Fibroblast of skin of left quadriceps (primary cell): Measurements from ENCODE around the gene SERPINH1.
A peak's percentile ranks its signal among the peaks of the same experiment; 100 is the strongest.

Source experiments
- DNase-seq, 2 experiments: peaks; one replicate each; pipeline ENCODE4 v3.0.0-alpha.2; 2013; ENCODE audit warnings: low read depth in 2 of 2

Gene SERPINH1

DNA sequence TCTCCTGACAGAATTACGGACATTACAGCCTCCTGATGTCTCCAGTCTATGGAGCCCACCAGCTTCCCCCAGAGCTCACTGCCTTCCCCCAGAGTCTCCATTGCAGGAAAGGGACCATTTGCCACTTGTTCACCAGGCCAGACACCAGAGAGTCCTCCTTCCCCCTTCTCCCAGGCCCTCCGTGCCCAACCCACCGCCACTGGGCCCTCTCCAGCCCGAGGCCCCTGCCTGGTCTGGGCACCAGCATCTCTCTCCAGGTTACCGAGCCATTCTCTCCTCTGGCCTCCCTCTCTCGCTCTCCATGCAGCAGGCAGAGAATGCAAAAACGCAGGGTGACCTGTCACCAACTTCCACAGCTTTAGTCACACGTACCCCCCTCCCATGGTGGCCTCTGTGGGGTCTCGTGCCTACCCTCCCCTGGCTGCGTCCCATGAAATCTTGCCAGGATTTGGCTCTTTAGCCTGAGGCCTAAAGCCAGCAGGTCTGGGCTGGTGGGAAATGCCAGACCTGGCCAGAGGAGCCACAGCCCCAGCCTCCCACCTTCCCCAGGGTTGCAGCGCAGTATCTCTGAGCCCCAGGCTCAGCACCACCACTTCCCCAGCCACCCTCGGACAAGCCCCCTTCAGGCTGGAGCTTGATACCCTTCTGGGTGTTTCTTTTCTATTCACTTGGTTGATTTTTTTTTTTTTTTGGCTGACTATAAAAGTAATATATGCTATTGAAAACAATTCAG is 6.8 kb upstream of the SERPINH1 start:
- DNase-seq: no peak

- no peak for DNase-seq
Measured at GRCh38 chr11:75556275-75556674, 5.8 kb upstream of the SERPINH1 start.

GRCh38 chr11:75557666-75558494 is 4.2 kb upstream of the SERPINH1 start:
- DNase-seq: peak; percentile 94

- peak; percentile 88 to 90 for DNase-seq
Measured at GRCh38 chr11:75558939-75559843, 2.9 kb upstream of the SERPINH1 start.

GRCh38 chr11:75560644-75561043 is 1.4 kb upstream of the SERPINH1 start:
- no peak for DNase-seq

DNA sequence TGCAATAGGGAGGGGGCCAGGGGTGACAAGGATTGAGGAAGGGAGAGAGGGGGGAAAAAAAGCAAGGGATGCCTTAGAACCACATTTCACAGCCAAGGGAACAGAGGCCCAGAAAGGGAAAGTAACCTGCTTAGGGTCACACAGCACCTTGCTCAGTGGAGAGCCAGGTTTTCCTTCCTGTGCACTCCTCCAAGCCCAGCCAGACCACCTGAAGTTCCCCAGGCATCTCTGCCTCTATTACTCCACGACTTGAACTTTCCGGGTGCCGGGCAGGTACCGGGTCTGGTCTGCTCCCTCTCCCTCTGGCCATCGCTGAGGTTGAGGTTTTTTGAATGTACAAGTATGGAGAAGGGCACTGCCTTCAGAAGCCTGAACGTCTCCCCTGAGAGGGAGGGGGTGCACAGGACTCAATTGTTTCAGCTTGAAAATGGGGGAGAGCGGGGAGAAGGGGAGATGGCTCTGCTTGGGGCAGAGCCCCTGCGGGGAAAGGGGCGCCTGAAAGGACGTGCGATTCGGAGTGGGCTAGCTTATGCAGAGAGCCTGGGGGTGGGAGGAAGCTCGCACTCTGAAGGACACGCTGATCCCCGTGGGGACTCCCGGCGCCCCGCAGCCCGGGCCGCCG is 516 bp upstream of the SERPINH1 start:
- DNase-seq: no peak

GRCh38 chr11:75562836-75563484 is 907 bp downstream of the SERPINH1 start:
- DNase-seq: peak in 1 of 2 experiments; percentile 34

DNA sequence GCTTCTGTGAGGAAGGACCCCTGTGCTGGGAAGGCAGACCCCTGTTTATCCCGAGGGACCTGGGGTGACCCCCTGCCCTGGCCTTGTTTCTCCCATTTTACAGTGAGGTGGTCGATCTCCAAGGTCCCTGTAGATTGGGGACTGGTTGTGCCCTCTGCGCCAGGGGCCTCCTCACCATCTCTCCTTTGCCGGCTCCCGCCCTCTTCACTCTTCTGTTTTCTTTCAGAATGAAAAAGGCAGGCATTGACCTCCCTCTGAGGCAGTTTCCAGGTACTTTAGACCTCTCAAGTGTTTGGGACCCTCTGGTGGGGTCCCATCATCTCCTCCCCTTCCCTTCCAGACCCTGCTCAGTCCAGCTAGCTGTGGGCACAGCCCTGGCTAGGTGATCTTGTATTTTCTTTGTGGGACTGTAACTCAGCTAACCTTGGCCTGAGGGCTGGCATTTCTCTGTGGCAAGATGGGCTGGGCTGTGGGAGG is 1.5 kb downstream of the SERPINH1 start:
- no peak for DNase-seq

DNA sequence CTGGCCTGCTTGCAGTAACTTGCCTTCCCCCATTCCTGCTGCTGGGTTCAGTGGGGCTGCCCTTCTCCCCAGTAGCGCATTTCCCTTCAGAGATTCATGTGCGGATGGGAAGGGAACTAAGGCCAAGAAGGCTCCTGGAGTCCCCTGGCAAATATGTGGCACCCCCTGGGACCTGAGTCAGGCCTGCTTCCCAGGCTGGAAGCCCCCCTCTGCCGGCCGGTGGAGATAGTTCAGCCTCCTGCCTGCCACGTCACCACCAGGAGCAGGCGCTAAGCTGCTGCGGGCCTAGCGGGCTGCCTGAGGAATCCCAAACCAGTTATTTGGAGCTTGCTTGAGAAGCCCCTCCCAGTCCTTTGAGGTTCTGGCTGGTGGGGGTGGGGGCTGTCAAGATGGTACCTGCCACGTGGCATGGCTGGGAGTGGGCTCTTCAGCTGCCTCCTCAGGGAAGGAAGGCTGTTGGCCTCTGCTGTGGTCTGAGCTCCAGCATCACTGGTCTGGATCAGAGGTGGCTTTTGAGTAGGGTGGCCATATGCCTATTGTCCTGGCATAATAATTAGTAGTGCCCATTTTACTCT is 2.0 kb downstream of the SERPINH1 start:
- peak; percentile 81 for DNase-seq

DNA sequence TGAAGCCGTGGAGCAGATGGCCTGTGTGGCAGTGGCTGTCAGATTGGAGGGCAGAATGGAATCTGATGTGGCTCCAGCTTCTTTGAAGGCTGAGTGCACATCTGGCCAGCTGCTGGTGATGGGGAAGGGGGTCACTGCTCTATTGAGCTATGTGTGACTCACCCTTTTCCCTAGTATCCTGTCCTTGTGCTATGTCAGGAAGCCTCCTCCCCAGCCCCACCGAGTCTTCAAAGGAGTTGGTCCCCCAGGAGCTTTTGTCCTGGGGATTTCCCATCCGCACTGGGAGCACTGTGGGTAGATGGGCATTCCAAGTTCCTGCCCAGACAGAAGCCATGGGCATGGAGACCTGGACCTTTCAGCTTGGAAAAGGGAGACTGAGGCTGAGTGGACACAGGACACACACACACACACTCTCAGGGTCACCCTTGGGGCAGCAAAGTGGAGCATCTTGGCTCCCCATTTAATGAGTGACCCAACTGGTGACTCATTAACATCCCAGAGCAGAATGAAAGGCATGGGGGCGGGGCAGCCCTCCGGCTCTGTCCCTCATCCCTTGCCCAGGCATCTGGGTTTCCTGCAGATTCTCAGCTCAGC is 3.3 kb downstream of the SERPINH1 start:
- no peak for DNase-seq

- no peak for DNase-seq
Measured at GRCh38 chr11:75565916-75566762, 4.1 kb downstream of the SERPINH1 start.

GRCh38 chr11:75566763-75567279 is 4.8 kb downstream of the SERPINH1 start:
- no peak for DNase-seq

DNA sequence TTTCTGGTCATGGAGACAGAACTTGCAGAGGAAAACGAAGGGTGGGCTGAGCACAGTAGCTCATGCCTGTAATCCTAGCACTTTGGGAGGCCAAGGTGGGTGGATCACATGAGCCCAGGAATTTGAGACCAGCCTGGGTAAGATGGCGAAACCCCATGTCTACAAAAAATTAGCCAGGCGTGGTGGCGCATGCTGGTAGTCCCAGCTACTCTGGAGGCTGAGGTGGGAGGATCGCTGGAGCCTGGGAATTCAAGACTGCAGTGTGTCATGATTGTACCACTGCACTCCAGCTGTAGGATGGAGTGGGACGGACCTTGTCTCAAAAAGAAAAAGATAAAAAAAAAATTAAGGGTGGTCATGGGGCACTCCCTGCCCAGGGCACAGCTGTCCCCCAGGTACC is 5.9 kb downstream of the SERPINH1 start:
- DNase-seq: no peak

GRCh38 chr11:75568616-75569219 is 6.7 kb downstream of the SERPINH1 start:
- DNase-seq: no peak

DNA sequence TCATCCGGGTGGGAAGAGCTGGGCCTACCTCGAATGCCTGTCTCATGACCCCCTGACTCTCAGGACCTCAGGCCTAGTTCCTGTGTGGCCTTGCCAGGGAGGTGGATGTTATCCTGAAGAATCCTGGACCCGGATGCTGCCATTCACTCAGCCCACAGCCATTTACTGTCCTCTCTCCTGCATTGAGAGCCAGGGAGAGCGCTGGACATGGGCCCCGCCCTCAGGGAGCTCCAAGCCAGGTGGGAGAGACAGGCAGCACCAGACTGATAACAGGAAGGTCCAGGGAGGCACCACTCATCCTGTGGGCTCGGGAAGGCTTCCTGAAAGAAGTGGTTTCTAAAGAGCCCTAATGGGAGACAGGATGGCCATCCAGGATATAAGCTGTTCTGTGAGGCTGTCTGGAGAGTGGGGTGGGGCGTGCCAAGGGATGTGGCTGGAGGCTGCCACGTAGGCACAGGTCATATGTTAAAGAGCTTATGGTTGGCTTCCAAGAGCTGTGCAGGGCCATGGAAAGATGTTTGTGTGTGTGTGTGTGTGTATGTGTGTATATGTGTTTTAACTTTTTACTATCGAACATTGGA is 8.6 kb downstream of the SERPINH1 start:
- DNase-seq: no peak

DNA sequence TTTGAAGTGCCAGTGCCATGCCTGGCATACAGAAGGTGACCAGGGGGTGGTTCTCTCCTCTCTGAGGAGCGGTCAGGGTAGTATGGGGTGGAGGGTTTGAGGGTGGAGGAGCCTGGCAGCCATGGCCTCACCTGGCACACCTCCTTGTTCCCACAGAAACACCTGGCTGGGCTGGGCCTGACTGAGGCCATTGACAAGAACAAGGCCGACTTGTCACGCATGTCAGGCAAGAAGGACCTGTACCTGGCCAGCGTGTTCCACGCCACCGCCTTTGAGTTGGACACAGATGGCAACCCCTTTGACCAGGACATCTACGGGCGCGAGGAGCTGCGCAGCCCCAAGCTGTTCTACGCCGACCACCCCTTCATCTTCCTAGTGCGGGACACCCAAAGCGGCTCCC is 9.6 kb downstream of the SERPINH1 start:
- DNase-seq: no peak

DNA sequence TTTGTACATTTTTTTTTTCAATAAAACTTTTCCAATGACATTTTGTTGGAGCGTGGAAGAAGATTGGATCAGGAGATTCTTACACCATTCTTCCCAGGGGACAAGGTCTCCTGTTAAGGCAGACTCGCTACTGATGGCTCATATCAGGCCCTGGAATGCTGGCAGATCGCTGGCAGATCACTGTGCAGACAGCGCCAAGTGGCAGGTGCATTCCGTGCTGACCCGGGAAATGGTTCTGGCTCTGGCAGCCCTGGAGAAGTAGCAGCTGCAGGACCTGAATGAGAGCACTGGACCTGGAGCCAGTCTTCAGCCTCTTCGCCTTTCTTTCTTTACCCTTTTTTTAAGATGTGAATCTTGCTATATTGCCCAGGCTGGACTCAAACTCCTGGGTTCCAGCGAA is 10.7 kb downstream of the SERPINH1 start:
- no peak for DNase-seq
